ENCODE measurements around the gene CD209. TPM values are rescaled to one million over a fixed set of nuclear protein-coding genes. Genes with fewer than 3 reads are reported as not detected.

Gene CD209
- total and polyA plus RNA-seq, 2 of the 8 experiments (the other 6 are each of a cell fraction or from before 2014, with no cell fraction given) = 0.05 to 0.22 TPM

DNA sequence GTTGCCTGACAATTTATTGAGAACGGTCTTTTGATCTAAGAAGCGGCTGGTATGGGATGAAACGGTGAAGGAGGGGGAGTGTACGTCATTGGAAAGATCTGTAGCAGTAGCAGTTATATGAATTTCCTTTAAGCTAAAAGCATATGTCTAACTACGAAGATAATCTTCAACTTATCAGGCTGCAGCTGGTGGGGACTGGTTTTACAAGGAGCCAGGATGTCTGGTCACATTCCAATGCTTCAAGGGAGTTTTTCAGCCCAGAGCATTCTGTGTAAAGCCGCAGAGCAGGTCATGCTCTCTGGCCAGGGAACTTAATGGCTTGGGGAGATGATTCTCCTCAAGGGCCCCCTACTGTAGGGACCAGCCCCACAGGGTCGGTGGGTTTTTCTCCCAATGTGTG lies 44.9 kb upstream of the CD209 start:
- ChIA-PET POLR2A (ENCODE audit: partially characterized antibody) (interaction anchor here (0.6 to 4.0 kb wide), 4 partner anchors 8 to 248 kb away, joined by 3 to 13 read pairs (median 3); partner anchors contain the start of genes PET100 and XAB2), CTCF (ENCODE audit: partially characterized antibody) (interaction anchor here (0.6 to 2.1 kb wide), 5 partner anchors 14 to 127 kb away, joined by 3 to 12 read pairs (median 3); partner anchors contain the start of gene TRAPPC5)
- Histone ChIP-seq H3K56ac (replicated peaks; ENCODE audit: insufficient read length, low read depth, low read length) (no peak overlapping the region), H2BK15ac (ENCODE audit: low read length) (no peak overlapping the region), H3K14ac (ENCODE audit: insufficient read length) (no peak overlapping the region), H3K27me3 (replicated peaks in 1 of 4; ENCODE audit: control insufficient read depth in 3 of 4, extremely low read depth in 1 of 4, insufficient read depth in 3 of 4, low read length in 3 of 4) (peaks cover 13 to 29% (median 25%) of the 10 kb centered on the region in 4 experiments), H3K79me2 (ENCODE audit: control insufficient read depth in 1 of 2, insufficient read depth in 2 of 2, low read length in 2 of 2) (no peaks in the 10 kb centered on the region), H4K91ac (replicated peaks; ENCODE audit: insufficient read length, low read length) (no peak overlapping the region), H2AFZ (ENCODE audit: low read length) (no peak overlapping the region), H3K4me3 (ENCODE audit: extremely low read depth in 1 of 4, insufficient read depth in 2 of 4, low read depth in 3 of 4, low read length in 4 of 4) (no peak overlapping the region), H3K4me2 (ENCODE audit: insufficient read depth in 1 of 2, low read depth in 2 of 2, low read length in 2 of 2) (no peak overlapping the region), H3K9me3 (ENCODE audit: insufficient read depth in 2 of 2, low read depth in 1 of 2, low read length in 1 of 2) (no peaks in the 10 kb centered on the region), H3K9ac (replicated peaks in 1 of 4; ENCODE audit: extremely low read depth in 1 of 4, low read depth in 3 of 4, low read length in 3 of 4) (no peak overlapping the region), H2BK5ac (ENCODE audit: low read depth, low read length) (no peak overlapping the region), H3K36me3 (ENCODE audit: control insufficient read depth in 2 of 4, insufficient read depth in 4 of 4, low read length in 3 of 4) (no peaks in the 10 kb centered on the region), H3K27ac (ENCODE audit: low read depth, low read length) (no peak overlapping the region), H2BK12ac (ENCODE audit: low read depth, low read length) (no peak overlapping the region), H3K4ac (replicated peaks; ENCODE audit: insufficient read length, low read depth, low read length) (no peak overlapping the region), H2AK5ac (ENCODE audit: low read depth, low read length) (no peak overlapping the region), H3K18ac (ENCODE audit: extremely low read depth, low read length) (no peak overlapping the region), H4K20me1 (replicated peaks in 1 of 2; ENCODE audit: control insufficient read depth in 1 of 2, insufficient read depth in 2 of 2, low read length in 2 of 2) (peaks cover 0 to 2% of the 10 kb centered on the region in 2 experiments), H4K8ac (ENCODE audit: extremely low read depth, insufficient read depth, low read length) (no peak overlapping the region), H2BK120ac (replicated peaks; ENCODE audit: low read depth, low read length) (no peak overlapping the region), H3K23me2 (ENCODE audit: low read depth, low read length) (peaks cover 15% of the 10 kb centered on the region), H3K23ac (ENCODE audit: insufficient read length) (no peak overlapping the region), H3K79me1 (ENCODE audit: low read depth, low read length) (no peaks in the 10 kb centered on the region), H4K5ac (ENCODE audit: insufficient read length, low read depth, low read length) (no peak overlapping the region), H2BK20ac (ENCODE audit: low read length) (no peak overlapping the region), H3K4me1 (replicated peaks in 1 of 4; ENCODE audit: control insufficient read depth in 3 of 4, insufficient read depth in 4 of 4, low read length in 3 of 4) (peaks cover 0 to 14% (median 11%) of the 10 kb centered on the region in 4 experiments; a peak in 6 of 7 replicates)
- DNase-seq (ENCODE audit: low read depth in 1 of 2, low spot score in 2 of 2) (no peak), FAIRE-seq (no peak)
- WGBS, 2 experiments (ENCODE audit: extremely low coverage in 1 of 2, insufficient coverage in 1 of 2, insufficient read length in 1 of 2, insufficient replicate concordance in 2 of 2, low coverage in 1 of 2, low lambda C conversion rate in 2 of 2, missing lambda C conversion rate in 1 of 2) = 82% methylated on average over 7 of the region's 7 CpGs; no CpG with 5 or more reads in 1 of the 2 experiments
- TF ChIP-seq RBBP5 (IDR thresholded peaks at IDR 0.05; ENCODE audit: borderline replicate concordance, low read depth, low read length) (no peak), NANOG (IDR thresholded peaks at IDR 0.05; ENCODE audit: insufficient read depth, low read depth, low read length, poor library complexity, severe bottlenecking) (no peak), RFX5 (IDR thresholded peaks at IDR 0.05; ENCODE audit: borderline replicate concordance, low read depth, low read length) (no peak), SP1 (IDR thresholded peaks at IDR 0.05; ENCODE audit: low read depth, low read length) (no peak), RXRA (IDR thresholded peaks at IDR 0.05; ENCODE audit: insufficient read depth, low read depth, low read length) (no peak), TAF7 (optimal IDR thresholded peaks at IDR 0.05; ENCODE audit: borderline replicate concordance, low read depth, low read length) (no peak), TEAD4 (IDR thresholded peaks at IDR 0.05; ENCODE audit: low read depth, low read length) (no peak), CBX8 (IDR thresholded peaks at IDR 0.05; ENCODE audit: borderline replicate concordance, low read depth, low read length) (no peak), KDM1A (IDR thresholded peaks at IDR 0.05; ENCODE audit: borderline replicate concordance, low read length) (no peak), TBP (IDR thresholded peaks at IDR 0.05; ENCODE audit: low read depth, low read length) (no peak), ATF2 (IDR thresholded peaks at IDR 0.05; ENCODE audit: low read length) (no peak), YY1 (IDR thresholded peaks at IDR 0.05; ENCODE audit: low read depth, low read length) (no peak), TAF1 (IDR thresholded peaks at IDR 0.05; ENCODE audit: low read depth, low read length) (no peak)

All from H1 (cell line).